SK-N-SH (cell line): ENCODE measurements around the gene CPT1C. TPM values are rescaled to one million over a fixed set of nuclear protein-coding genes. Genes with fewer than 3 reads are reported as not detected.

ENCODE experiments used
- CTCF ChIA-PET: fragments of 300-600, 350-600 bp; formaldehyde crosslinking; extraction: SDS; loops from one replicate; lab custom pipeline; 2021; lab: Yijun Ruan, JAX
- POLR2A ChIA-PET: fragments of 350-600 bp; sonication (Branson Sonifier 250); formaldehyde crosslinking; extraction: SDS; loops from one replicate; lab custom pipeline; 2020; ENCODE audit warnings: antibody characterized with exemption, inconsistent platforms; lab: Yijun Ruan, JAX
- DNase-seq: peaks from one replicate; pipeline ENCODE4 v3.0.0; 2012
- H2AFZ ChIP-seq: fragments of 200-600 bp; sonication (generic); 2 replicates; pipeline ENCODE4 v1.8.1; 2016; ENCODE audit warnings: antibody characterized with exemption, mild to moderate bottlenecking, low read depth
- H3F3A ChIP-seq: fragments of 200-600 bp; sonication (generic); replicated peaks from 2 replicates; pipeline ENCODE3; 2016; ENCODE audit warnings: antibody characterized with exemption, mild to moderate bottlenecking; ENCODE audit not compliant: insufficient read depth
- H3K27ac ChIP-seq, 2 experiments: fragments of 200-500 bp in 1 of 2; fragments of 200-600 bp in 1 of 2; sonication (Bioruptor generic) in 1 of 2; sonication (generic), shearing (Covaris generic) in 1 of 2; 2 replicates each; pipeline versions ENCODE4 v1.5.1 to v1.6.1; 2014 to 2016; ENCODE audit warnings: low read depth in 2 of 2, inconsistent platforms in 1 of 2, low read length in 1 of 2, mild to moderate bottlenecking in 1 of 2, mixed read lengths in 1 of 2
- H3K27me3 ChIP-seq: fragments of 200-600 bp; sonication (generic), shearing (Covaris generic); 2 replicates; pipeline ENCODE4 v1.6.1; 2016; ENCODE audit warnings: mixed run types; ENCODE audit not compliant: insufficient read depth
- H3K36me3 ChIP-seq, 2 experiments: fragments of 200-500 bp in 1 of 2; fragments of 200-600 bp in 1 of 2; sonication (Bioruptor generic) in 1 of 2; sonication (generic) in 1 of 2; replicated peaks in 1 of 2; 2 replicates each; pipeline versions ENCODE3 to v1.5.1; 2014 to 2016; ENCODE audit warnings: low read length in 1 of 2, mild to moderate bottlenecking in 1 of 2; ENCODE audit not compliant: insufficient read depth in 2 of 2, control insufficient read depth in 1 of 2
- H3K4me1 ChIP-seq, 2 experiments: fragments of 200-500 bp in 1 of 2; fragments of 200-600 bp in 1 of 2; sonication (Bioruptor generic) in 1 of 2; sonication (generic), shearing (Covaris generic) in 1 of 2; 2 replicates each; pipeline versions ENCODE4 v1.5.1 to v1.6.1; 2014 to 2016; ENCODE audit warnings: low read depth in 1 of 2, low read length in 1 of 2, mixed run types in 1 of 2; ENCODE audit not compliant: insufficient read depth in 2 of 2, control insufficient read depth in 1 of 2
- H3K4me2 ChIP-seq: fragments of 200-600 bp; sonication (generic), shearing (Covaris generic); 2 replicates; pipeline ENCODE4 v1.6.1; 2017; ENCODE audit warnings: mixed run types
- H3K4me3 ChIP-seq, 2 experiments: fragments of 200-500 bp in 1 of 2; fragments of 200-600 bp in 1 of 2; sonication (Bioruptor generic) in 1 of 2; sonication (generic), shearing (Covaris generic) in 1 of 2; 2 replicates each; pipeline versions ENCODE4 v1.5.1 to v1.8.1; 2014 to 2016; ENCODE audit warnings: low read depth in 2 of 2, inconsistent platforms in 1 of 2, low read length in 1 of 2, mild to moderate bottlenecking in 1 of 2, mixed read lengths in 1 of 2, moderate library complexity in 1 of 2
- H3K79me2 ChIP-seq: fragments of 200-600 bp; sonication (generic); 2 replicates; pipeline ENCODE4 v1.8.1; 2017; ENCODE audit warnings: mild to moderate bottlenecking; ENCODE audit not compliant: insufficient read depth
- H3K9ac ChIP-seq: fragments of 200-600 bp; sonication (generic); 2 replicates; pipeline ENCODE4 v1.6.1; 2017; ENCODE audit warnings: mixed run types
- H3K9me2 ChIP-seq: fragments of 200-600 bp; sonication (generic); 2 replicates; pipeline ENCODE4 v1.6.1; 2017; ENCODE audit warnings: mixed run types
- H3K9me3 ChIP-seq: fragments of 200-600 bp; sonication (generic); 2 replicates; pipeline ENCODE4 v1.6.1; 2017; ENCODE audit warnings: mixed run types, mild to moderate bottlenecking, moderate library complexity
- H4K20me1 ChIP-seq: fragments of 200-600 bp; sonication (generic); 2 replicates; pipeline ENCODE4 v1.6.1; 2017; ENCODE audit warnings: mild to moderate bottlenecking, mixed run types; ENCODE audit not compliant: insufficient read depth
- CHD2 ChIP-seq: fragments of 150-350 bp; IDR thresholded peaks from 2 replicates; pipeline ENCODE4 v1.6.1; 2018; ENCODE audit warnings: low read length; ENCODE audit not compliant: partially characterized antibody
- EP300 ChIP-seq, 2 experiments: IDR thresholded peaks; 2 replicates each; pipeline versions ENCODE4 v1.4.0 to v1.6.1; 2012; ENCODE audit warnings: borderline replicate concordance in 1 of 2, low read depth in 1 of 2, low read length in 1 of 2
- EZH2phosphoT487 ChIP-seq: fragments of 200-600 bp; sonication (generic); IDR thresholded peaks from 2 replicates; pipeline ENCODE4 v1.6.1; 2017; ENCODE audit warnings: low read depth, mixed run types, mild to moderate bottlenecking, antibody characterized with exemption, moderate library complexity, borderline replicate concordance
- FOSL2 ChIP-seq: IDR thresholded peaks from 2 replicates; pipeline ENCODE4 v1.4.0; 2012; ENCODE audit warnings: low read depth, mild to moderate bottlenecking, moderate library complexity, borderline replicate concordance
- FOXJ3 ChIP-seq: sonication (generic); formaldehyde crosslinking; IDR thresholded peaks from 2 replicates; pipeline ENCODE4 v1.5.1; 2020; ENCODE audit warnings: mild to moderate bottlenecking, missing genetic modification reagents
- FOXM1 ChIP-seq: IDR thresholded peaks from 2 replicates; pipeline ENCODE4 v1.4.0; 2012; ENCODE audit warnings: low read depth, mild to moderate bottlenecking
- GABPA ChIP-seq: IDR thresholded peaks from 2 replicates; pipeline ENCODE4 v1.4.0; 2012; ENCODE audit warnings: low read depth, mild to moderate bottlenecking
- IRF3 ChIP-seq: fragments of 150-350 bp; IDR thresholded peaks from 2 replicates; pipeline ENCODE4 v1.6.1; 2016; ENCODE audit warnings: mild to moderate bottlenecking, low read depth, low read length
- JUND ChIP-seq: IDR thresholded peaks from 2 replicates; pipeline ENCODE4 v1.4.0; 2012
- MAX ChIP-seq: IDR thresholded peaks from 2 replicates; pipeline ENCODE4 v1.4.0; 2012; ENCODE audit warnings: low read depth
- POLR2AphosphoS5 ChIP-seq: IDR thresholded peaks from 2 replicates; pipeline ENCODE4 v1.6.1; 2012; ENCODE audit warnings: low read depth, low read length
- RAD21 ChIP-seq: IDR thresholded peaks from 2 replicates; pipeline ENCODE4 v1.6.1; 2012; ENCODE audit warnings: mild to moderate bottlenecking, low read length
- RCOR1 ChIP-seq: fragments of 150-350 bp; IDR thresholded peaks from 2 replicates; pipeline ENCODE4 v1.6.1; 2017; ENCODE audit warnings: antibody characterized with exemption, low read length
- RXRA ChIP-seq: IDR thresholded peaks from 2 replicates; pipeline ENCODE4 v1.4.0; 2012; ENCODE audit warnings: low read depth, mild to moderate bottlenecking, borderline replicate concordance
- SIN3A ChIP-seq: IDR thresholded peaks from 2 replicates; pipeline ENCODE4 v1.6.1; 2012; ENCODE audit warnings: low read depth, mild to moderate bottlenecking, low read length, moderate library complexity, borderline replicate concordance
- SMC3 ChIP-seq: IDR thresholded peaks from 2 replicates; pipeline ENCODE4 v1.6.1; 2012; ENCODE audit warnings: low read depth, low read length, improper control_type of control experiment
- TEAD4 ChIP-seq: IDR thresholded peaks from 2 replicates; pipeline ENCODE4 v1.4.0; 2012; ENCODE audit warnings: mild to moderate bottlenecking, borderline replicate concordance; ENCODE audit not compliant: insufficient read depth
- USF2 ChIP-seq: fragments of 150-350 bp; IDR thresholded peaks from 2 replicates; pipeline ENCODE4 v1.6.1; 2017; ENCODE audit warnings: antibody characterized with exemption, low read length, low read depth, borderline replicate concordance
- YY1 ChIP-seq: IDR thresholded peaks from 2 replicates; pipeline ENCODE4 v1.4.0; 2012; ENCODE audit warnings: low read depth, mild to moderate bottlenecking
- ZBTB33 ChIP-seq: IDR thresholded peaks from 2 replicates; pipeline ENCODE4 v1.4.0; 2012; ENCODE audit warnings: low read depth, borderline replicate concordance
- WGBS: methylation state at CpG from one replicate; pipeline ENCODE4 v1.1.6; 2017; ENCODE audit warnings: low lambda C conversion rate; 5-methylcytosine and 5-hydroxymethylcytosine counted together
- polyA plus RNA-seq, 3 experiments: library from polyadenylated mRNA; depleted of rRNA; stranded (reverse); fragments of >200 nt; gene quantifications; 2 replicates each; pipeline ENCODE4 v1.2.3, GENCODE V29; 2012

CPT1C gene
- polyA plus RNA-seq, 1 of the 3 experiments (the other 2 are of a cell fraction): 139 TPM

GRCh38 chr19:49687566-49688316 lies 3.2 kb upstream of the CPT1C start:
- Histone ChIP-seq H3F3A (peaks cover 15% of the 10 kb centered on the region), H3K9ac (no peak overlapping the region), H3K79me2 (peaks cover 21% of the 10 kb centered on the region), H3K27me3 (no peaks in the 10 kb centered on the region), H3K4me1 (peaks cover 6 to 22% of the 10 kb centered on the region in 2 experiments; a peak in 2 of 4 replicates), H3K9me3 (no peaks in the 10 kb centered on the region), H3K36me3 (peaks cover 17 to 44% of the 10 kb centered on the region in 2 experiments), H2AFZ (no peak overlapping the region), H3K4me3 (no peak overlapping the region), H3K9me2 (no peaks in the 10 kb centered on the region), H4K20me1 (peaks cover 11% of the 10 kb centered on the region; the same call in 1 of the 2 replicates), H3K27ac (no peak overlapping the region; a peak in 1 of 4 replicates), H3K4me2 (no peak overlapping the region)
- WGBS: 86% methylated on average over 15 of the region's 26 CpGs
- ChIA-PET POLR2A (interaction anchor here (1.5 kb wide), 1 partner anchor 163 kb away, joined by 4 read pairs; the partner anchor contains the start of gene PTOV1), CTCF (interaction anchor here (1.0 to 8.0 kb wide), 3 partner anchors 10 to 118 kb away, joined by 3 to 75 read pairs (median 31); partner anchors contain the start of gene PRMT1)
- DNase-seq: no peak
- TF ChIP-seq CHD2 (no peak), RXRA (no peak), ZBTB33 (no peak), RCOR1 (no peak), RAD21 (no peak), POLR2AphosphoS5 (no peak; the same call in 1 of the 2 replicates), USF2 (no peak), TEAD4 (no peak), GABPA (no peak), JUND (no peak), FOXJ3 (CRISPR knock-in tag) (no peak), SIN3A (no peak), FOXM1 (no peak), IRF3 (no peak), YY1 (no peak), MAX (no peak), FOSL2 (no peak), SMC3 (no peak), EP300 (IDR thresholded peaks at IDR 0.05; ENCODE audit: borderline replicate concordance in 1 of 2, low read depth in 1 of 2, low read length in 1 of 2) (no peak), EZH2phosphoT487 (no peak)
